NCI-H748 (cell line): ENCODE results near the gene SEMA7A.

Source experiments
- DNase-seq: peaks from one replicate; lab custom pipeline; 2025; ENCODE audit not compliant: unreplicated experiment; lab: John Stamatoyannopoulos, UW

The SEMA7A gene

GRCh38 chr15:74431116-74431515 lies 2.6 kb downstream of the SEMA7A start:
- DNase-seq: no peak

DNA sequence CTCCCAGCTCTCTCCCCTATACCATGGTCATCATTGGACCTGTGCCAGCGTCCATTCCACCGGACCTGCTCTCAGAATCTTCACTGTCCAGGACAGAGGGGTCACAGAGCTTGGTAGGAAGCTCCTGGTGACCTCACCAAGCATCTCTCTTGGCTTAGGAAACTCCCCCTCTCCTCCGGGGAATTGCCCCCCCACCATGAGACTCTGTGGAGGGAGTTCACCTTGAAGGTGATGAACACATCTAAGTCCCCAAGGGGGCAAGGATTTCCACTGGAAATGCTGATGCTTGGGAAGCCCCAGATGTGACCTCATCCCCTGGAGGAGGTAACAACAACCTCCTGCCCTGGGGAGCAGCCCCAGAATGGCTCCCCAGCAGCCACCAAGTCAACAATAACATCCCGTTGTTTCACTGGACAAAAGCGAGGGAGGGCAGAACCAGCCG lies 3.2 kb downstream of the SEMA7A start:
- no peak for DNase-seq

DNA sequence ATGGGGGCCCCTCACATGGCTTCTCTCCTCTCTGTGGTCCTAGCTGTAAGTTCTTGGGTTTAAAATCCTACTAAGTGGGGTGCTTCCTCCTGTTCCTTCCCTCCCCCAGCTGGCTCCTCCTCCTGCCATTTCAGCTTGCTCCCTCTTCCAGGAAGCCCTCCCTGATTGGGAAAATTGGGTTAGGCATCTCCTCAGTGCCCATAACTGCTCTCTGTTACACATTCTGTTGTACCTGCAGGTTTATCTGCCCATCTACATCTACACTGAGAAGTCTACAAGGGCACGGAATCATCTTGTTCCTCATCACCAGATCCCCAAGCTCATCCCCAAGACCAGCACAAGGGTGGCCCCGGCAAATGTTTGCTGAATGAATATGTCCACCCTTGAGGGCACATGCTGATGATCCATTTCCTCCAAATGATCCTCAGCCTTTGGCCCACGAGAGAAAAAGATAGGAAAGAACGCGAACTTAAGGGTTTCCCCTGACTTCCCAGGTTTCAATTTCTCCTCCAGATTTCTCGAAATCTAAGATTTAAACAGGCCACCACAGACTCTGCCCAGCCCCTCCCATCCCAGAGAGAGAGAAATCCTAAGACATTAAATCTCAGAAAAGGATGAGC lies 3.9 kb downstream of the SEMA7A start:
- DNase-seq: no peak

DNA sequence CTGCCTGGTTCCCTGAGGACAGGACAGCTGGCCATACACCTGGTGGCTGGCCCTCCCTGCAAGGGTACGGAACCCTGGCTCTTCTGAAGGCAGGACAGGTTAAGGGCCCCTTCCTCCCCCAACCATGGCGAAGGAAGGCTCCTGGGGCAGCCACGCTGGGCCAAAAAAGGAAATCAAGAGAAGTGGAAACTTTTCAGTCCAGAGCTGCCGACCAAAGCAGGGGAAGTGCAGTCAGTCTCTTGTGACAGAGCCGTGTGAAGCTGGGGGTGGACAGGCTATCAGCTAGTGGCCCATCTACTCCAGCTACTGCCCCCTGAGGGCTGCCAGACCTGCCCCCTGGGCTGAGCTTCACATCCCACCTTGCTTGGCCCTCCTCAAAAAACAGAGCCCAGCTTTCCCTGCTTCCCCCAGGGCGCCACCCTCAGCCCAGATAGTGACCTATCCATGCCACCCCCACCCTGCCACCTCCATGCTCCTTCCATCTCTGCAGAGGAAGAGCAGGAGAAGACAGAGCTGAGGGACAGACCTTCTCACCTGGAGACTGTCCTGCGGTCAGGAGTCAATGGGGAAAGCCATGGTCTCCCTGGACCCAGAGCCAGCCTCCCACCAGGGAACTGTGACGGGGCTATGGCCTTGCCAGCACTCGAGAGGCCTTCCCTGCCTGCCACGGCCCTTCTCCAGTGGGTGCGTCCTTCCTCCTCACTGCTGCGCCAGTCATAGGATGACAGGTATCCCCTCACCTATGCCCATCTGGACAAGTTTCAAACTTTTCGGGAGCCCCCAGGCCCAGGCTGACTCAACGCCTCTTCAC lies 4.6 kb downstream of the SEMA7A start:
- no peak for DNase-seq

- no peak for DNase-seq
Observed at GRCh38 chr15:74428442-74428787, 5.3 kb downstream of the SEMA7A start.

- DNase-seq: no peak
Observed at GRCh38 chr15:74427607-74428441, 5.9 kb downstream of the SEMA7A start.

- no peak for DNase-seq
Observed at GRCh38 chr15:74426404-74427281, 7.1 kb downstream of the SEMA7A start.

GRCh38 chr15:74425630-74426029 lies 8.1 kb downstream of the SEMA7A start:
- no peak for DNase-seq

DNA sequence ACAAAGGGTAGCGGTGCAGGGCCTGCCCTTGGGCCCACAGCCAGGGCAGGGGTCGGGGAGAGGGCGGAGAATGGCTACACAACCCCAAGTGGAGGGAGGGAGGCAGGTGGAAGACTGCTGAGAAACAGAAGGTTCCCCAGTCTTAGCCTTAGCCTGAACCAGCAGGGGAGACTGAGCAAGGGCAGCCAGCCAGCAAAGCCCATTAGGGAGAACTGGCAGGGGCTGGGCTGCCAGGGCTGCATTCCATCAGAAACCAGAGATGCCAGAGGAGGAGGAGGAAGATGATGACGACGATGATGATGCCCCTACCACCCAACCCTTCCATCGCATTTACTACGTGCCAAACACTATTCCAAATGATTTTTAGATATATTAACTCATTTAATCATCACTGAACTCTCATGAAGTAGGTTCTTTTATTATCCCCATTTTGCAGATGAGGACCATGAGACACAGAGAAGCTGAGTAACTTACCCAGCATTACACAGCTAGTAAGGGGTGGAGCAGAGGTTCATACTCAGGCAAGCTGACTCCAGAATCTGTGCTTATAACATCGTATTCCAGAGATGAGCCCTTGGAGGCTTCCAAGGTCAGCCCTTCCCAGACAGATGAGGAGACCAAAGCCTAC lies 8.7 kb downstream of the SEMA7A start:
- no peak for DNase-seq

DNA sequence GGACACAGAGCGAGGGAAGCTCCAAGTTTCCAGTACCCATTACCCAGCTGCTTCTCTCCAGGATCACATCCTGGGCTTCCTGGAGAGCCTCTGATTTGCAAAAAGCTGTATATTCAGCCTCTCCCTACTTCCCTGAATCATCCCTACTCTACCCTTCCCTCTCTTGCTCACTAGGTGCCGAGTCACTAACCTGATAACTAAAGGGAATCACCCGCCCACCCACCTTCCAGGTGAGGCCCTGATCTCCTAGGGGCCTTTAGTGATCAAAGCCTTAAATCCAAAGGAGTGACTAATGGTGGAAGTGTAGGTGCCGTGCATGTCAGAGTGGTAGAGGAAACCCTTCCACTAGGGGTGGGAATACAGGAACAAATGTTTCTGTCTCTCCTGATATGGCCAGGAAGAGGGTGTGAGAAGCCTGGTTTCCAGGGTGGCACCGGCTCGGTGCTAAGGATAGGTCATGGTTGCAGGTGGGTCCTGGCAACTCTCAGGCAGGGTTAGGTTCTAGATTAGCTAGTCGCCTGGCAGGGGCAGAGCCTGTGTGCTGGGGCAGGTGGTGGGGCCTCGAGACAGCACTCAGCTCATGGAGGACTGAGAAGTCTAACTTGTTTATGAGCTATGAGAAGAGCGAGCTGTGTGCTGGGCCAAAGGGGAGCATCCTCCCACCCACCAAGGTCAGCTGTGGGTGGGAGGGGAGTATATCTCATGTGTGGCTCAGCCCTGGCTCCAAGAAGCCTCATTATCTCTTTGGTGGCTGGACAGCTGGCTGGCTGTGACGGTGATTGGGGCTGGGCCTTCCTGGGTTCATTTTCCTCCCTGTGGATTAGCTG lies 10.1 kb downstream of the SEMA7A start:
- DNase-seq: no peak

GRCh38 chr15:74422652-74423430 lies 10.9 kb downstream of the SEMA7A start:
- no peak for DNase-seq

- DNase-seq: no peak
Observed at GRCh38 chr15:74422265-74422651, 11.5 kb downstream of the SEMA7A start.

DNA sequence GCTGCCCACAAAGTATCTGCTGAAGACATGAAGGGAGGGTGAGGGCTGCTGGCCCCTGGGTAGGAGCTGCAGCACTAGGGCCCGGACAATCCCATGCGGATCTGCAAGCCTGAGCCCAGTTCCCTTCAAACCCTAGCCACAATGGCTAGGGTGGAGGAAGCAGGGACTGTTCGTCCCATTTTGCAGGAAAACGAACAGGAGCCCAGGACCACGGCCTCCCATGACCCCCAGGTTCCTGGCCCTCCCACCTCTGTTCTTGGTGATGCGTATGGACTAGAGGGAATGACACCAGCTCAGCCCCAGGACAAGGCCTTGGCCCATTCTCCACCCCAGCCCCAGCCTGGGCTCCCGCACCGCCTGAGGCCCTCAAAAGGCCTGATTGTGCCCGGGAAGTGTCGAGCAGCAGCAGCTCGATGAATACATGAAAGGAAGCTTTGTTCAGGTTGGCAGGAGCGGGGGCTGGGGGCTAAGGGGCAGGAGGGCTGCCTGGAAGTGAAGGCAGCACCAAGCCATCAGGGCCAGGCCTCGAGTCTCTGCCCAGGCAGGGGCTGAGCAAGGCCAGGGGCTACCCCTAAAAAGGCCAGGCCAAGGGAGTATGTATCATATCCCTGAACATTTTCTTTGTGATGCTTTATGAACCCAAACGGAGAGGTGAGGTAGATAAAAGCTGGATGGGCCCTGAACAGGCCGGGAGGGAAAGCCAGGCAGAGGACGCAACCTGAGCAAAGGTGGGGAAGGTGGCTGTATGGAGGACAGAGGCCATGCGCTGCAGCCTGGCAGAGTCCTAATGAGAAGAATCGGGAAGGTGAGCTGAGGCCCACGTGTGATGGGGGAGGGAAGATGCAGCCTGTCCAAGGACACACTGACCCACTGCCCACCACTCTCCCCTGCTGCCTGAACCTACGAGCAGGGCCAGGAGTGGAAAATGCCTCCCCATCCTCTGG lies 12.2 kb downstream of the SEMA7A start:
- DNase-seq: no peak

DNA sequence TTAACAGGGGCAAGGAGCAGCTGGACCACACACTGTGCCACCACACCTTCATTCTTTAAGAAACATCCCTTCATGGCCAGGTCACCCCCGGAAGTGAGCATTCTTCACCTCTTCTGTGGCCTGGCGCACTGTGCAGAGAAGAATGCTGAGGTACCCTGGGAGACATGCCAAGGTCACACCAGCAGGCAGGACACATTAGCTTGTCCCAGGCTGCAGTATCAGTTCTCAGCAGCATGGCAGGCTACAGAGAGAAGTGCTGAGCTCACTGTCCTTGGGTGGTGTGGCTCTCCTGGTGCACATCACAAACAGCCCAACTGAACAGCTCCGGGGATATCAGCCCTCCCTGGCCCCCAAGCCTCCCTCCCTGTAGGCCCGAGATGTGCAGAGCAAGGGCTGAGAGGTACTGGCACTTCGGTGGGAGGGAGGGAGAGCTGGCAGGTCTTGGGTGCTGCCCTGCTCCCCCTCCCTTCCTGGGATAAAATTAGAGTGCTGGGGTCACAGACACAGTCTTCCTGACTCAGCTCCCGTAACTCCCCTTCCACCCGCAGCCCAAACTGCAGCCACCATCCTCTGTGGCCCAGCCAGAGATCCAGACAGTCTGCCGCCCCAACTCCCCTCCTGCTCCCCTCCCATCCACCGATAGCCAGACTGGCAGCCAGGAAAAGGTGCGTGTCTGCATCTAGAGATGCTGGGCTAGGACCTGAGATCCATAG lies 13.4 kb downstream of the SEMA7A start:
- no peak for DNase-seq

DNA sequence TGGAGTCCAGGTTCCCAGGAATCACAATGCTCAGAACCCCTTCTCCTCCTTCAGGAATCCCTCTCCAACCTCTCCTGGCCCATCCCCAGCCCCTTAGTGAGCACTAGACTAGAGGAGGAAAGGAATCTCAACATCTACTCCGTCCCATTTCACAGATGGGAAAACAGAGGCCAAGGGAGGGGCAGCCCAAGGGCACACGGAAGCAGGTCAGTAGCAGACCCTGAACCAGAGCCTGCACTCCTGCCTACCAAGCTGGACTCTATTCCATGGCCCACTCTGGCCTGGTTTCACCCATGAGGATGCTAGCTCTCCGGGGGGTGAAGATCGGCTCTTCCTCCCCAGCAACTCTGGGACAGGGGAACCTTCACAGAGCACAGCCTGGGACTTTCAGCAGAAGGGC lies 14.3 kb downstream of the SEMA7A start:
- no peak for DNase-seq

GRCh38 chr15:74418575-74419338 lies 15.0 kb downstream of the SEMA7A start:
- no peak for DNase-seq
